Measurements from ENCODE around the gene DNM2. TPM values are rescaled to one million over a fixed set of nuclear protein-coding genes. Genes with fewer than 3 reads are reported as not detected.
"Not testable (repeated sequence)": the region's sequence is repeated elsewhere in the genome, so short reads cannot be mapped to it uniquely, and the experiment has no call there.

DNM2 gene
- total RNA-seq, 2 donors from 2014 or later = 403 to 422 TPM

GRCh38 chr19:10744801-10745293 lies 27.0 kb downstream of the DNM2 start:
- Mint-ChIP-seq H3K4me3 (no peak overlapping the region), H3K4me1 (ENCODE audit: low read depth in 2 of 2) (peaks cover 54 to 60% of the 10 kb centered on the region in 2 donors)

GRCh38 chr19:10746437-10746836 lies 28.6 kb downstream of the DNM2 start:
- not testable (repeated sequence) for H3K9me3 Mint-ChIP-seq

More at GRCh38 chr19:10744801-10745293, 27.0 kb downstream of the DNM2 start:
- Mint-ChIP-seq H3K27me3 (no peaks in the 10 kb centered on the region), H3K27ac (no peak overlapping the region), H3K36me3 (no peaks in the 10 kb centered on the region), H3K9me3 (no peaks in the 10 kb centered on the region)
- DNase-seq (ENCODE audit: low spot score) = no peak
- no peak for ATAC-seq

GRCh38 chr19:10747271-10747670 lies 29.4 kb downstream of the DNM2 start:
- no peaks in the 10 kb centered on the region for H3K9me3 Mint-ChIP-seq
- H3K4me3 Mint-ChIP-seq = peak overlapping the region; percentile 43
- peaks cover 56 to 58% of the 10 kb centered on the region in 2 donors for H3K4me1 Mint-ChIP-seq (ENCODE audit: low read depth in 2 of 2)

More at GRCh38 chr19:10746437-10746836, 28.6 kb downstream of the DNM2 start:
- DNase-seq (ENCODE audit: low spot score); ATAC-seq; H3K27me3 Mint-ChIP-seq; H3K4me3 Mint-ChIP-seq; H3K36me3 Mint-ChIP-seq: not testable (repeated sequence)
- Mint-ChIP-seq H3K4me1 (ENCODE audit: low read depth in 2 of 2) (peaks cover 56% of the 10 kb centered on the region in 2 donors), H3K27ac (peak overlapping the region in 1 of 2 donors; percentile 27)

GRCh38 chr19:10747674-10748073 lies 29.8 kb downstream of the DNM2 start:
- Mint-ChIP-seq H3K9me3 (no peaks in the 10 kb centered on the region), H3K4me3 (peak overlapping the region; percentile 43), H3K27ac (peak overlapping the region; percentile 61 to 73), H3K36me3 (no peaks in the 10 kb centered on the region), H3K27me3 (no peaks in the 10 kb centered on the region), H3K4me1 (ENCODE audit: low read depth in 2 of 2) (peaks cover 52 to 55% of the 10 kb centered on the region in 2 donors)
- ATAC-seq = peak in 1 of 2 donors; percentile 36
- DNase-seq (ENCODE audit: low spot score) = no peak

More at GRCh38 chr19:10747271-10747670, 29.4 kb downstream of the DNM2 start:
- Mint-ChIP-seq H3K36me3 (no peaks in the 10 kb centered on the region), H3K27ac (peak overlapping the region; percentile 61 to 73), H3K27me3 (no peaks in the 10 kb centered on the region)
- DNase-seq (ENCODE audit: low spot score) = no peak
- no peak for ATAC-seq

- DNase-seq (ENCODE audit: low spot score) (peak; percentile 56), ATAC-seq (no peak)
- peak overlapping the region; percentile 43 for H3K4me3 Mint-ChIP-seq
- H3K36me3 Mint-ChIP-seq = no peaks in the 10 kb centered on the region
- no peaks in the 10 kb centered on the region for H3K9me3 Mint-ChIP-seq
- no peaks in the 10 kb centered on the region for H3K27me3 Mint-ChIP-seq
- H3K27ac Mint-ChIP-seq = peak overlapping the region; percentile 73 to 91
- peaks cover 57 to 59% of the 10 kb centered on the region in 2 donors for H3K4me1 Mint-ChIP-seq (ENCODE audit: low read depth in 2 of 2)
These were observed 30.5 kb downstream of the DNM2 start for GRCh38 chr19:10748195-10748926.

GRCh38 chr19:10748927-10749434 lies 31.1 kb downstream of the DNM2 start:
- no peaks in the 10 kb centered on the region for H3K36me3 Mint-ChIP-seq
- H3K4me1 Mint-ChIP-seq (ENCODE audit: low read depth in 2 of 2) = peaks cover 61% of the 10 kb centered on the region in 2 donors
- H3K27me3 Mint-ChIP-seq = no peaks in the 10 kb centered on the region
- H3K9me3 Mint-ChIP-seq = no peaks in the 10 kb centered on the region
- DNase-seq (ENCODE audit: low spot score) = no peak
- peak overlapping the region in 1 of 2 donors; percentile 91 for H3K27ac Mint-ChIP-seq
- peak; percentile 15 to 25 for ATAC-seq
- no peak overlapping the region for H3K4me3 Mint-ChIP-seq

GRCh38 chr19:10749435-10750384 lies 31.8 kb downstream of the DNM2 start:
- Mint-ChIP-seq H3K4me3 (no peak overlapping the region), H3K27me3 (no peaks in the 10 kb centered on the region), H3K27ac (peak overlapping the region; percentile 71 to 91), H3K9me3 (no peaks in the 10 kb centered on the region), H3K4me1 (ENCODE audit: low read depth in 2 of 2) (peaks cover 64 to 66% of the 10 kb centered on the region in 2 donors), H3K36me3 (no peaks in the 10 kb centered on the region)
- no peak for DNase-seq (ENCODE audit: low spot score)
- peak in 1 of 2 donors; percentile 18 for ATAC-seq

GRCh38 chr19:10751109-10751953 lies 33.5 kb downstream of the DNM2 start:
- Mint-ChIP-seq H3K36me3 (no peaks in the 10 kb centered on the region), H3K27ac (peak overlapping the region; percentile 71 to 91), H3K4me1 (ENCODE audit: low read depth in 2 of 2) (peaks cover 65 to 67% of the 10 kb centered on the region in 2 donors), H3K27me3 (no peaks in the 10 kb centered on the region), H3K4me3 (peak overlapping the region; percentile 67), H3K9me3 (no peaks in the 10 kb centered on the region)
- DNase-seq (ENCODE audit: low spot score) = no peak
- peak in 1 of 2 donors; percentile 30 for ATAC-seq

GRCh38 chr19:10752237-10752912 lies 34.5 kb downstream of the DNM2 start:
- no peaks in the 10 kb centered on the region for H3K9me3 Mint-ChIP-seq
- DNase-seq (ENCODE audit: low spot score) (peak; percentile 1), ATAC-seq (no peak)
- no peak overlapping the region for H3K4me3 Mint-ChIP-seq
- peak overlapping the region; percentile 71 to 91 for H3K27ac Mint-ChIP-seq
- peaks cover 69 to 74% of the 10 kb centered on the region in 2 donors for H3K4me1 Mint-ChIP-seq (ENCODE audit: low read depth in 2 of 2)
- no peaks in the 10 kb centered on the region for H3K36me3 Mint-ChIP-seq
- H3K27me3 Mint-ChIP-seq = no peaks in the 10 kb centered on the region

GRCh38 chr19:10752913-10753704 lies 35.2 kb downstream of the DNM2 start:
- Mint-ChIP-seq H3K27ac (peak overlapping the region; percentile 38 to 91), H3K4me1 (ENCODE audit: low read depth in 2 of 2) (peaks cover 61 to 69% of the 10 kb centered on the region in 2 donors), H3K27me3 (no peaks in the 10 kb centered on the region), H3K36me3 (no peaks in the 10 kb centered on the region), H3K4me3 (no peak overlapping the region), H3K9me3 (no peaks in the 10 kb centered on the region)
- DNase-seq (ENCODE audit: low spot score) = no peak
- no peak for ATAC-seq

GRCh38 chr19:10756371-10756770 lies 38.5 kb downstream of the DNM2 start:
- H3K4me1 Mint-ChIP-seq (ENCODE audit: low read depth in 2 of 2) = peaks cover 63 to 67% of the 10 kb centered on the region in 2 donors
- H3K36me3 Mint-ChIP-seq = peaks cover 10% of the 10 kb centered on the region
- H3K4me3 Mint-ChIP-seq = peak overlapping the region; percentile 65
- H3K27me3 Mint-ChIP-seq = no peaks in the 10 kb centered on the region
- DNase-seq (ENCODE audit: low spot score) (no peak), ATAC-seq (no peak)
- H3K27ac Mint-ChIP-seq = peak overlapping the region; percentile 91 to 98
- H3K9me3 Mint-ChIP-seq = no peaks in the 10 kb centered on the region

- H3K27me3 Mint-ChIP-seq = no peaks in the 10 kb centered on the region
- ATAC-seq (no peak), DNase-seq (ENCODE audit: low spot score) (no peak)
- peaks cover 63 to 68% of the 10 kb centered on the region in 2 donors for H3K4me1 Mint-ChIP-seq (ENCODE audit: low read depth in 2 of 2)
- peak overlapping the region; percentile 65 for H3K4me3 Mint-ChIP-seq
- no peaks in the 10 kb centered on the region for H3K9me3 Mint-ChIP-seq
- peak overlapping the region; percentile 91 to 98 for H3K27ac Mint-ChIP-seq
- H3K36me3 Mint-ChIP-seq = peaks cover 10% of the 10 kb centered on the region
These were observed 38.9 kb downstream of the DNM2 start for GRCh38 chr19:10756791-10757190.

Measured in natural killer cell treated with Interleukin-12 subunit alpha and Interleukin-12 subunit beta and Interleukin-15 and Interleukin-18, amount 100 ng/mL, for 72 hours (primary cell).